HepG2 (cell line): ENCODE data around the gene WDR7.

Experiments
- XBP1 ChIP-seq: sonication (generic); formaldehyde crosslinking; IDR thresholded peaks from 2 replicates; pipeline ENCODE4 v1.5.0; 2020; ENCODE audit warnings: missing genetic modification reagents
- ZNF441 ChIP-seq: sonication (generic); formaldehyde crosslinking; IDR thresholded peaks from 2 replicates; pipeline ENCODE4 v1.7.0; 2021; ENCODE audit warnings: missing genetic modification reagents, borderline replicate concordance

DNA sequence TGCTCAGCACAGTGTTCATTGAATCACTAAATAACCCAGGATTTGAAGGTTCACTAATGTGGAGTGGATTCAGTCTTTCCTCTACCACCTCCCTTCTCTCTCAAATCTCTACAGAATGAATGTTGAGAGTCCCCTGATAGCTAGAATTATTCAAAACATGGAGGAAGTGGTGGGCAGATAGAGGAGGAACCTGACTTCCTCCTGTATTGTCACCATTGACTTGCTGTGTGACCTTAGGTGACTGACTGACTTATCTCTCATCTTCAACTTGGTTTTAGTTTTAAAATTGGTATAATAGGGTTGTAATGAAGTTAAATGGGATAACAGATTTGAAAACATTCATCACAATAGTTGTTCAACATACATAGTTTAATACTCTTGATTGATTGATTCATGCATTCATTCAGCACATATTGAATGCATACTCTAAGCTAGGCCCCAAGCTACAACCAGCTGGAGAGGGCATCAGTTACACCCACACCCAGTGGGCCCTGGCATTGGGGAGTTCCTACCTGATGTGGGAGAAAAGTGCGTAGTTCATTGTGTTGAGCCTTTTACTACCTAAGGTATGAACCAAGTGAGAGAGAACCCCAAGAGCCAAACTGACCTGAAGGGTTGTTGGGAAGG is 96.0 kb downstream of the WDR7 start:
- TF ChIP-seq XBP1 (CRISPR knock-in tag) (no peak), ZNF441 (CRISPR knock-in tag) (no peak)
